Neutrophil (primary cell): ENCODE results near the gene PRKACB.
"Not testable (repeated sequence)": the region's sequence is repeated elsewhere in the genome, so short reads cannot be mapped to it uniquely, and the experiment has no call there.

Source experiments
- H3K27ac ChIP-seq: fragments of 200-600 bp; sonication (generic); 2 replicates; pipeline ENCODE4 v1.5.1; 2016; ENCODE audit warnings: mild to moderate bottlenecking, moderate library complexity
- H3K27me3 ChIP-seq: fragments of 200-600 bp; sonication (generic); 2 replicates; pipeline ENCODE4 v1.6.0; 2016; ENCODE audit warnings: mild to moderate bottlenecking
- H3K36me3 ChIP-seq: fragments of 200-600 bp; sonication (generic); 2 replicates; pipeline ENCODE4 v1.5.1; 2017
- H3K4me1 ChIP-seq, 2 experiments: fragments of 200-600 bp in 1 of 2; sonication (generic) in 1 of 2; 1 replicate in 1 of 2; 2 replicates in 1 of 2; pipeline versions ENCODE4 v1.5.1 to v1.6.1; 2013 to 2016; ENCODE audit warnings: low read depth in 1 of 2, low read length in 1 of 2, mild to moderate bottlenecking in 1 of 2, moderate library complexity in 1 of 2; ENCODE audit not compliant: control insufficient read depth in 1 of 2, insufficient read depth in 1 of 2
- H3K4me3 ChIP-seq, 2 experiments: fragments of 200-600 bp in 1 of 2; sonication (generic) in 1 of 2; 1 replicate in 1 of 2; 2 replicates in 1 of 2; pipeline ENCODE4 v1.5.1; 2013 to 2016; ENCODE audit warnings: low read depth in 1 of 2, low read length in 1 of 2, mild to moderate bottlenecking in 1 of 2, moderate library complexity in 1 of 2
- H3K9me3 ChIP-seq: fragments of 200-600 bp; sonication (generic); 2 replicates; pipeline ENCODE4 v1.5.1; 2016
- CTCF ChIP-seq: fragments of 200-600 bp; sonication (generic); IDR thresholded peaks from 2 replicates; pipeline ENCODE4 v1.5.1; 2016; ENCODE audit warnings: antibody characterized with exemption

PRKACB gene

GRCh38 chr1:84286071-84286470 is 142.0 kb downstream of the PRKACB start:
- Histone ChIP-seq H3K27ac (no peak overlapping the region), H3K36me3 (no peaks in the 10 kb centered on the region), H3K4me1 (no peaks in the 10 kb centered on the region), H3K27me3 (no peaks in the 10 kb centered on the region), H3K4me3 (no peak overlapping the region), H3K9me3 (peaks cover 5% of the 10 kb centered on the region)
- TF ChIP-seq CTCF, result no peak

- H3K4me1 ChIP-seq, H3K27ac ChIP-seq, H3K4me3 ChIP-seq, H3K27me3 ChIP-seq, H3K9me3 ChIP-seq, H3K36me3 ChIP-seq: not testable (repeated sequence)
Measured at GRCh38 chr1:84287389-84287788, 143.3 kb downstream of the PRKACB start.
